GM12872 (cell line): Measurements from ENCODE around the gene TEX11.

Experiments
- TF ChIP-seq, protein P1 (sequence below): IDR thresholded peaks from 3 replicates; pipeline ENCODE4 v1.5.1; 2011; ENCODE audit warnings: low read depth, mild to moderate bottlenecking, low read length, moderate library complexity; ENCODE audit not compliant: insufficient read depth

Gene TEX11

DNA sequence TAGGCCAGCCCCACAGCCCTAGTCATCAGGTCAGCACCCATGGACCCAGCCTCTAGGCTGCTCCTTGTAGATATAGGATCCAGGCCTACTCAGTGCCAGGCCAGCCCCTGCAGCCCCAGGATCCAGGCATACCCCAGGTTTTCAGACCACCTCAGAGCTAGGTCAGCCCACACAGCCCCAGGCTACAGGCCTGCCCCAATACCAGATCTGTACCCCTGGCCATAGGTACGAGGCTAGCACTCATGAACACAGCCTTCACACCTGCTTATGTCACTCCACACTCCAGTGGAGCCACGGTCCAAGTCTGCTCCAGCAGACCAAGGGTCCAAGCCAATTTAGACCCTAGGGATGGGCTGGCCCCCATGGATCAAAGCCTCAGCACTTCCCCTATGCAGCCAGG, 272.8 kb downstream of the TEX11 start:
- TF ChIP-seq, protein P1, sequence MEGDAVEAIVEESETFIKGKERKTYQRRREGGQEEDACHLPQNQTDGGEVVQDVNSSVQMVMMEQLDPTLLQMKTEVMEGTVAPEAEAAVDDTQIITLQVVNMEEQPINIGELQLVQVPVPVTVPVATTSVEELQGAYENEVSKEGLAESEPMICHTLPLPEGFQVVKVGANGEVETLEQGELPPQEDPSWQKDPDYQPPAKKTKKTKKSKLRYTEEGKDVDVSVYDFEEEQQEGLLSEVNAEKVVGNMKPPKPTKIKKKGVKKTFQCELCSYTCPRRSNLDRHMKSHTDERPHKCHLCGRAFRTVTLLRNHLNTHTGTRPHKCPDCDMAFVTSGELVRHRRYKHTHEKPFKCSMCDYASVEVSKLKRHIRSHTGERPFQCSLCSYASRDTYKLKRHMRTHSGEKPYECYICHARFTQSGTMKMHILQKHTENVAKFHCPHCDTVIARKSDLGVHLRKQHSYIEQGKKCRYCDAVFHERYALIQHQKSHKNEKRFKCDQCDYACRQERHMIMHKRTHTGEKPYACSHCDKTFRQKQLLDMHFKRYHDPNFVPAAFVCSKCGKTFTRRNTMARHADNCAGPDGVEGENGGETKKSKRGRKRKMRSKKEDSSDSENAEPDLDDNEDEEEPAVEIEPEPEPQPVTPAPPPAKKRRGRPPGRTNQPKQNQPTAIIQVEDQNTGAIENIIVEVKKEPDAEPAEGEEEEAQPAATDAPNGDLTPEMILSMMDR: no peak

DNA sequence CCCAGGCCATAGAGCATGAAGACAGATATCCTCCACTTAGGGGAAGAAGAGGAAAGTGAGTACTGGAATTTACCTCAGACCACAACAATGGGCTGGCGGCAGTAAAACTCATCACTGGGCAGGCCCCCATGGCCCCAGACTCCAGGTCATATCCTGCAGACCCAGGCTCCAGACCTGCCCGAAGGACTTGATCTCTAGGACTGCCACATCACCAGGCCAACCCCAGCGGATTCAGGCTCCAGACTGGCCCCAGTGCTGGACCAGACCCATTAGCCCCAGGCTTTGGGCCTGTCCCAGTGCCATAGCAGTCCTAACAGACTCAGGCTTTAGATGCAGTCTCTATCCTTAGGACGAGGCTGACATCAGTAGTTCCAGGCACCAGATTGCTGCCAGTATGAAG, 273.3 kb downstream of the TEX11 start:
- TF ChIP-seq, protein P1: no peak

DNA sequence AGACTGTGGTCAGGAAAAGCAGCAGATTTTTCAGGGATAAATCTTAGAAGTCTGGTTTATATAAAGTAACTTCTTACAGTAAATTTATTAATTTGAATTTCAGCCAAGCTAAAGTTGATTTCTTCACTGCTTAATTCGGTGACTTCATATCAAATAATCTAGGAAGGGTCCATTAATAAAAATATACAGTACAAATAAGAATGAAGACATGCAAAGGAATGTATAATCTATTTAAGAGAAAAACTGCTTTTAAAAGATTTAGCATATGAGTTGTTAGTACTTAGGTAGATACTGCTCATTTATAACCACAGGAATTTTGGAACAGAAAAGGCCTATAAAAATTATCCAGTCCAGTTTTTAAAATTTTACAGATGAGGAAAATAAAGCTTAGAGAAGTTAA, 286.8 kb downstream of the TEX11 start:
- TF ChIP-seq, protein P1: no peak

DNA sequence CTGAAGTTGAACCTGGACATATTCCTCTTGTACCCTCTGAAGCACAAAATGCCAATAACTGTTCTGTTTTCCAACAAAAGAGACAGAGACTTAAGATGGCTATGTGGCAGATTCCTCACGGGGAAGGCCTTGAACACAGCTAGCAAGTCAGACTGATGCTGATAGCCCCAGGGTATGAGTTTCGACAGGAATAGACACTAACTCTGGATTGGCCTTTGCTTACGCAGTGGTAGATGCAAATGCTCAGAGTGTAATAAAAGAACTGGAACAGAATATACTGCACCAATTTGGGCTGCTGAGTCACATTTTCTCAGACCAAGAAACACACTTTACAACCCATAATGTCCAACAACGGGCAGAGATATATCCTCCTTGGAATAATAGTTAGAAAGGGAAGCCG, 290.0 kb downstream of the TEX11 start:
- TF ChIP-seq, protein P1: no peak

DNA sequence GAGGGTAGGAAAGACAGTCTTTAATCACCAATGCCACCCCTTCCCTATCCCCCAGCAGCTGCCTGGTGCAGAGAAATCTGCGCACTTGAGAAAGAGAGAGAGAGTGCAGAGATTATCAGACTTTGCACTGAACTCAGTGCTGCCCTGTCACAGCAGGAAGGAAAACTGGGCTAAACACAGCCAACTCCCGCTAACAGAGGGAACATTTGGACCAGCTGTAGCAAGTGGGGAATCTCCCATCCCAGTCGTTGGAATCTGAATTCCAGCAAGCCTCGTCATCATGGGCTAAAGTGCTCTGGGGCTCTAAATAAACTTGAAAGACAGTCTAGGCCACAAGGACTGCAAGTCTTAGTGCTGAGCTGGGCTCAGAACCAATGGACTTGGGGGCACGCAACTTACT, 295.2 kb downstream of the TEX11 start:
- TF ChIP-seq, protein P1: no peak

DNA sequence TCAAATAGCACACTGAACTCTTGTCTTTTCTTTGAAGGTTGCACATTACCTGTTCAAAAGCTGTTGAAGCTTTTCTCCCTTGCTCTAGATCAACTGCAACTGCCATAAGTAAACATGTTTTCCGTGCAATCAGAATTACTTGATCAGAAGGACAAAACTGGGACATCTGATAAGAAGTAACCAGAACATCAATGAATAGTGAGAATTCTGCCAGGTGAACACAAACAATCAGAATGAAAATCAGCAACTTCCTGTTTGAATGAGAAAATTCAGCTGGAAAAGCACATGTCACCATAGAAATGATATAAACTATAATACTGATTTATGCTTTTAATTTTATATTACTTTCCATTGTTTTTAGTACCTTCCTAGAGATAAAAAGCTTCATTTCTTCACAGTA, 303.2 kb downstream of the TEX11 start:
- TF ChIP-seq, protein P1: no peak

DNA sequence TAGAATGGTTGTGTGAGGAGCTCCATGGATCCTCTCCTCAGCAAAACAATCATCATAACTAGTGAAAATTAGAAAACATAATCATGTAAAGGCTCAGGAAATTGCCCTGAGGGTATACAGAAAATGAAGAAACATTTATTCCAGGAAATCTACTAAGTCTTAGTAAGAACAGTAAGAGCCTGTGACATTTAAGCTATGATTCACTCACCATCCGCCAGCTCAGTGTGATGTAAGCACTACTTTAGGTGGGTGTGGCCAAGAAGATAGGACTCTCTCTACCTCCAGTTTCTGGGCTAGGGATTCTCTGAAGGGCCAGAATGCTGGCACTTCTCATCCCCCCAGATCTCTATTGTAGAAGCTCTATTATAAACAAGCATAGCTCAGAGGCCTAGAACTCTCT, 316.4 kb downstream of the TEX11 start:
- TF ChIP-seq, protein P1: no peak

DNA sequence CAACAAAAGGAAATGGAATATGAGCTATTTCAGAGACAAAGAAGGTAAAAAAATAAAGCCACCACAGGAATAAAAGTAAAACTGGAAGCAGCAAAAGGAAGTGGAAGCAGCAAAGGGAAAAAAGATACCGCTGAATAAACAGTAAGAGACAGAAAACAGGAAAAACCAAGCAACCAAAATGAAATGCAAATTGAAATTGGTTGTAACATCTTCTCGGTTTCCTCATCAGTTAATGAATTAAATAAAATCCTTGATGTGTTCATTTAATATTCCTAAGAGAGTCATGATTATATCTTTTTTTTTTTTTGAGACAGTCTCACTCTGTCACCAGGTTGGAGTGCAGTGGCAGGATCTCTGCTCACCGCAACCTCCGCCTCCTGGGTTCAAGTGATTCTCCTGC, 331.1 kb downstream of the TEX11 start:
- TF ChIP-seq, protein P1: no peak
